K562 (cell line): Measurements from ENCODE around the gene SUCO. TPM values are rescaled to one million over a fixed set of nuclear protein-coding genes. Genes with fewer than 3 reads are reported as not detected.

Source experiments
- ATAC-seq: fragments of 200-7000 bp; cut with Tn5 transposase; 3 replicates; pipeline ENCODE4 v1.9.1; 2020; ENCODE audit warnings: moderate library complexity
- BruUV-seq: library from RNA; stranded (reverse); fragments of 400-500 nt; replicated peaks from 2 replicates; lab custom pipeline; 2021; lab: Mats Ljungman, UMichigan
- CTCF ChIA-PET: fragments of 300-600 bp; formaldehyde crosslinking; extraction: SDS; loops from one replicate; lab custom pipeline; 2021; ENCODE audit warnings: low intra/inter-chr PET ratio; lab: Yijun Ruan, JAX
- POLR2A ChIA-PET: fragments of 300-600, 350-650 bp; sonication (Branson Sonifier 250); formaldehyde crosslinking; extraction: SDS; loops from one replicate; lab custom pipeline; 2021; ENCODE audit warnings: antibody characterized with exemption, inconsistent platforms; lab: Yijun Ruan, JAX
- DNase-seq, 4 experiments: peaks; one replicate each; pipeline versions ENCODE4 v3.0.0 to v3.0.0-alpha.2; 2011 to 2018; ENCODE audit warnings: low spot score in 3 of 4, mixed read lengths in 3 of 4; ENCODE audit errors: extremely low read depth in 1 of 4
- FAIRE-seq: peaks from 2 replicates; lab custom pipeline; 2011; peaks lifted over from hg19 to GRCh38; lab: Jason Lieb, UNC
- H2AFZ ChIP-seq: 2 replicates; pipeline ENCODE4 v1.6.0; 2011; ENCODE audit warnings: low read depth, low read length, control low read depth, inconsistent platforms
- H3K27ac ChIP-seq: fragments of 200-600 bp; 3 replicates; pipeline ENCODE4 v1.8.0; 2011; ENCODE audit warnings: low read depth, mild to moderate bottlenecking, control low read depth, inconsistent platforms, low read length, moderate library complexity, mixed read lengths; ENCODE audit errors: extremely low read depth
- H3K27me3 ChIP-seq, 2 experiments: fragments of 300-600 bp in 1 of 2; 2 replicates in 1 of 2; 3 replicates in 1 of 2; pipeline versions ENCODE4 v1.6.0 to v1.8.0; 2011; ENCODE audit warnings: inconsistent platforms in 2 of 2, low read length in 2 of 2, mild to moderate bottlenecking in 1 of 2, mixed read lengths in 1 of 2, moderate library complexity in 1 of 2; ENCODE audit not compliant: control insufficient read depth in 2 of 2, insufficient read depth in 2 of 2
- H3K36me3 ChIP-seq: fragments of 300-600 bp; 3 replicates; pipeline ENCODE4 v1.8.0; 2011; ENCODE audit warnings: mild to moderate bottlenecking, low read length, inconsistent platforms; ENCODE audit not compliant: control insufficient read depth, insufficient read depth
- H3K4me1 ChIP-seq, 2 experiments: fragments of 200-600 bp in 1 of 2; replicated peaks in 1 of 2; 2 replicates in 1 of 2; 3 replicates in 1 of 2; pipeline versions ENCODE4 v1.5.1 to v1.8.0; 2011; ENCODE audit warnings: inconsistent platforms in 2 of 2, low read length in 2 of 2, mild to moderate bottlenecking in 1 of 2, mixed read lengths in 1 of 2, moderate library complexity in 1 of 2; ENCODE audit not compliant: control insufficient read depth in 2 of 2, insufficient read depth in 2 of 2
- H3K4me2 ChIP-seq: 2 replicates; pipeline ENCODE4 v1.6.1; 2011; ENCODE audit warnings: low read length, control low read depth, inconsistent platforms, mixed read lengths; ENCODE audit not compliant: insufficient read depth
- H3K4me3 ChIP-seq: fragments of 200-600 bp; sonication (generic), shearing (Covaris generic); 2 replicates; pipeline ENCODE4 v1.5.1; 2016; ENCODE audit warnings: control low read depth, inconsistent platforms
- H3K79me2 ChIP-seq: fragments of 200-600 bp; 3 replicates; pipeline ENCODE4 v1.8.0; 2011; ENCODE audit warnings: low read length, inconsistent platforms; ENCODE audit not compliant: control insufficient read depth, insufficient read depth
- H3K9ac ChIP-seq, 2 experiments: 2 replicates each; pipeline versions ENCODE4 v1.6.0 to v1.6.1; 2011; ENCODE audit warnings: low read depth in 2 of 2, low read length in 2 of 2, control low read depth in 1 of 2, inconsistent platforms in 1 of 2, mild to moderate bottlenecking in 1 of 2, mixed read lengths in 1 of 2; ENCODE audit not compliant: insufficient read depth in 1 of 2
- H3K9me1 ChIP-seq: one replicate; pipeline ENCODE4 v1.6.0; 2011; ENCODE audit warnings: inconsistent platforms, mild to moderate bottlenecking, low read length, moderate library complexity; ENCODE audit not compliant: control insufficient read depth, insufficient read depth
- H3K9me3 ChIP-seq: replicated peaks from 2 replicates; pipeline ENCODE4 v1.5.1; 2011; ENCODE audit warnings: low read depth, low read length, inconsistent platforms; ENCODE audit not compliant: control insufficient read depth, insufficient read depth
- H4K20me1 ChIP-seq: replicated peaks from 2 replicates; pipeline ENCODE4 v1.6.1; 2011; ENCODE audit warnings: low read length, inconsistent platforms, mixed read lengths; ENCODE audit not compliant: control insufficient read depth, insufficient read depth
- CHCHD3 ChIP-seq: fragments of 250-450 bp; sonication (Bioruptor Pico); IDR thresholded peaks from 2 replicates; pipeline ENCODE4 v2.1.2; 2022; ENCODE audit warnings: mild to moderate bottlenecking
- CHD7 ChIP-seq: fragments of 200-600 bp; sonication (generic); IDR thresholded peaks from one replicate; pipeline ENCODE4 v1.6.1; 2012; ENCODE audit warnings: mild to moderate bottlenecking, low read depth, low read length, inconsistent platforms
- DNMT1 ChIP-seq: fragments of 450-650 bp; IDR thresholded peaks from 2 replicates; pipeline ENCODE4 v1.6.1; 2016; ENCODE audit warnings: antibody characterized with exemption, mild to moderate bottlenecking
- MECOM ChIP-seq: fragments of 250-450 bp; sonication (Bioruptor Pico); IDR thresholded peaks from 2 replicates; pipeline ENCODE4 v1.8.0; 2022; ENCODE audit warnings: inconsistent platforms
- TCF7L2 ChIP-seq: fragments of 150-350 bp; IDR thresholded peaks from 2 replicates; pipeline ENCODE4 v1.6.1; 2016; ENCODE audit warnings: low read depth, mild to moderate bottlenecking, low read length, moderate library complexity
- XRCC4 ChIP-seq: IDR thresholded peaks from one replicate; pipeline ENCODE4 v1.6.1; 2011; ENCODE audit not compliant: insufficient read depth, insufficient read length; ENCODE audit errors: extremely low read depth
- ZEB2 ChIP-seq: fragments of 450-650 bp; IDR thresholded peaks from 2 replicates; pipeline ENCODE4 v1.6.1; 2016
- ZNF274 ChIP-seq: IDR thresholded peaks from 2 replicates; pipeline ENCODE4 v1.6.1; 2011; ENCODE audit warnings: low read depth, mild to moderate bottlenecking, low read length, moderate library complexity, borderline replicate concordance
- ZNF586 ChIP-seq: fragments of 450-650 bp; formaldehyde crosslinking; conservative IDR thresholded peaks from 2 replicates; pipeline ENCODE4 v1.4.0; 2020; ENCODE audit warnings: mild to moderate bottlenecking, moderate library complexity
- ZNF696 ChIP-seq: fragments of 250-450 bp; sonication (Bioruptor Pico); conservative IDR thresholded peaks from 2 replicates; pipeline ENCODE4 v1.4.0; 2020; ENCODE audit warnings: mild to moderate bottlenecking, moderate library complexity
- WGBS: fragments of 100-300 bp; shearing (Covaris generic); methylation state at CpG from one replicate; pipeline ENCODE4 v1.1.6; 2016; ENCODE audit warnings: low coverage, mixed read lengths; ENCODE audit not compliant: insufficient coverage; ENCODE audit errors: missing lambda C conversion rate; 5-methylcytosine and 5-hydroxymethylcytosine counted together
- in situ Hi-C: fragments of 300-500 bp; cut with MboI; formaldehyde crosslinking; loops from 4 replicates; pipeline ENCODE4 v1.15.0; 2018; ENCODE audit warnings: inconsistent platforms, mixed read lengths
- intact Hi-C: fragments of 100-400 bp; cut with micrococcal nuclease; formaldehyde crosslinking; loops from 2 replicates; pipeline ENCODE4 v1.14.2; 2022
- polyA plus RNA-seq, 8 experiments: library from polyadenylated mRNA; depleted of rRNA in 4 of 8; stranded (reverse) in 5 of 8; unstranded in 3 of 8; fragments of >200 nt; fragmentation: Nextera tagmentation in 2 of 8; fragmentation: Illumina TruSeq in 1 of 8; extraction: Ambion mirVana in 2 of 8; extraction: Trizol in 1 of 8; gene quantifications; 2 replicates each; pipeline versions ENCODE4 v1.2.1 to v1.2.3, GENCODE V29; 2011 to 2014; ENCODE audit warnings: inconsistent platforms in 1 of 8, missing spikeins in 1 of 8
- total RNA-seq, 7 experiments: library from RNA; depleted of rRNA in 6 of 7; stranded (reverse); fragments of >200 nt in 6 of 7; fragmentation: Illumina TruSeq in 2 of 7; extraction: Trizol in 2 of 7; gene quantifications; 2 replicates each; pipeline versions ENCODE4 v1.2.1 to v1.2.3, GENCODE V29; 2011 to 2021; ENCODE audit warnings: low replicate concordance in 1 of 7

Gene SUCO
- total and polyA plus RNA-seq, 9 of the 15 experiments (the other 6 are each of a cell fraction or from before 2014, with no cell fraction given), result 2.5 to 20.6 (median 14.3) TPM

GRCh38 chr1:172537827-172538391 is 5.0 kb downstream of the SUCO start:
- CTCF ChIA-PET, result no interaction called here
- TF ChIP-seq XRCC4 (no peak), ZNF274 (no peak), DNMT1 (no peak), CHD7 (no peak), TCF7L2 (no peak), CHCHD3 (CRISPR knock-in tag) (no peak), ZNF696 (CRISPR knock-in tag) (no peak), MECOM (no peak), ZEB2 (no peak), ZNF586 (CRISPR knock-in tag) (no peak)

More at GRCh38 chr1:172537827-172538391, 5.0 kb downstream of the SUCO start:
- no peaks in the 10 kb centered on the region for H3K9me1 ChIP-seq
- H3K9ac ChIP-seq, result no peak overlapping the region
- FAIRE-seq, result no peak
- DNase-seq, result no peak
- peaks cover 22% of the 10 kb centered on the region; the same call in 1 of the 2 replicates for H4K20me1 ChIP-seq
- in situ Hi-C loops (no loop called here), intact Hi-C loops (no loop called here)
- 45% methylated on average over 5 of the region's 5 CpGs for WGBS
- H3K4me2 ChIP-seq, result no peak overlapping the region
- no peak overlapping the region for H3K4me3 ChIP-seq
- H3K79me2 ChIP-seq, result peaks cover 96% of the 10 kb centered on the region
- H3K27ac ChIP-seq, result no peak overlapping the region; the same call in 2 of the 3 replicates
- no peak overlapping the region for H2AFZ ChIP-seq
- no peak for ATAC-seq
- H3K27me3 ChIP-seq, result no peaks in the 10 kb centered on the region
- H3K4me1 ChIP-seq, result peaks cover 6 to 24% of the 10 kb centered on the region in 2 experiments; a peak in 4 of 5 replicates
- H3K36me3 ChIP-seq, result no peaks in the 10 kb centered on the region
- POLR2A ChIA-PET, result interaction anchor here (0.6 to 1.3 kb wide), 7 partner anchors 9 to 1177 kb away, joined by 3 read pairs; partner anchors contain the start of gene KLHL20
- BruUV-seq, result no TSS peak
- no peaks in the 10 kb centered on the region for H3K9me3 ChIP-seq
